Measurements from ENCODE around the gene ICAM4. TPM values are rescaled to one million over a fixed set of nuclear protein-coding genes. Genes with fewer than 3 reads are reported as not detected.

Gene ICAM4
- total and polyA plus RNA-seq, 2 of the 13 experiments (the other 11 are each of a cell fraction or from before 2014, with no cell fraction given): 2.9 to 4.0 TPM

DNA sequence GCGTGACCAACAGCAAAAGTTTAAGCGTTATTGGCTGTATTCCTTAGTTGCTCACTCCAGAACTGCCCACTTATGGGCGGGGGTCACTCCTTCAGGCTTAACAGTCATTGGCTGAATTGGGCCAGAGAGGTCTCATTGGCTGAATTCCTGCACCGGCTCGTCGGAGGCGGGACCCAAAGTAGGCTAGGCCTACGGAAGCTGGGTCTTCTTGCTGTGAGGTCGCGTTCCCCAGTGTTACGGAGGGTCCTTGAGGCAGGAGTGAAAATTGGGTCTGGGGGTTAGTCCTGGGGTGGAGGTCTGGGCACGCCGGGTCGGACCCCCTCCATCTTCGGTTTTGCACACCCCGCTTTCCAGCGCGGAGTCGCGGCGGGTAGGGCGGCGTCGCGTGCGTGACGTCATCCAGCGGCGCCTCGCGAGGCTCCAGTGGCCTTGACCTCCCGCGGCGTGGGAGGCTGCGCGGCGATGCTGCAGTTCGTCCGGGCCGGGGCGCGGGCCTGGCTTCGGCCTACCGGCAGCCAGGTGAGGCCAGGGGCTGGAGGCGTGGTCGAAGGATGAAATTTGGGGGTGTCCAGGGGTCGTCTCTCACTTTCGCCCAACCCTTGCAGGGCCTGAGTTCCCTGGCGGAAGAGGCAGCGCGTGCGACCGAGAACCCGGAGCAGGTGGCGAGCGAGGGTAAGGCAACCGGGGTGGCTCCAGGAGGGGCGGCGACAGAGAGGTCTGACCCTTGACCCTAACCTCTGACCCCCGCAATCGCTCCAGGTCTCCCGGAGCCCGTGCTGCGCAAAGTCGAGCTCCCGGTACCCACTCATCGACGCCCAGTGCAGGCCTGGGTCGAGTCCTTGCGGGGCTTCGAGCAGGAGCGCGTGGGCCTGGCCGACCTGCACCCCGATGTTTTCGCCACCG lies 34.7 kb upstream of the ICAM4 start, which contains the start of gene MRPL4:
TSS of gene MRPL4 (plus strand) at position 423 of the 903 bp plus-strand sequence. CDS start at position 463, 40 bp downstream.
- POLR2A ChIA-PET: interaction anchor here (0.5 to 1.6 kb wide), 14 partner anchors 9 to 151 kb away, joined by 3 to 10 read pairs (median 3); partner anchors contain the start of genes ICAM1, RAVER1 and TYK2
- Histone ChIP-seq H3K27me3 (ENCODE audit: control insufficient read depth in 1 of 2, insufficient read depth in 2 of 2, low read length in 2 of 2) (no peaks in the 10 kb centered on the region; a peak in 1 of 5 replicates), H3K9me3 (ENCODE audit: low read length) (no peaks in the 10 kb centered on the region), H3K79me2 (ENCODE audit: insufficient read depth, low read length) (peaks cover 11% of the 10 kb centered on the region), H3K4me2 (ENCODE audit: low read depth, low read length) (peak within 1 kb of the TSS; percentile 98), H3K4me1 (ENCODE audit: insufficient read depth, low read length) (peaks cover 42% of the 10 kb centered on the region), H3K27ac (ENCODE audit: extremely low read length, insufficient read depth, low read length) (peak within 1 kb of the TSS; percentile 80), H4K20me1 (ENCODE audit: insufficient read depth, low read length) (no peaks in the 10 kb centered on the region), H3K4me3 (replicated peaks in 1 of 3; ENCODE audit: insufficient read depth in 1 of 3, low read depth in 2 of 3, low read length in 3 of 3) (peak within 1 kb of the TSS; percentile 64 to 93 (median 88)), H3K36me3 (replicated peaks in 1 of 2; ENCODE audit: control insufficient read depth in 1 of 2, insufficient read depth in 2 of 2, low read length in 2 of 2) (peaks cover 4 to 23% of the 10 kb centered on the region in 2 experiments; a peak in 4 of 5 replicates), H3K9ac (ENCODE audit: insufficient read depth, low read depth, low read length) (peak within 1 kb of the TSS; percentile 85), H2AFZ (ENCODE audit: low read length) (no peak within 1 kb of the TSS)
- CTCF ChIA-PET (ENCODE audit: low intra/inter-chr PET ratio, low total read pairs): interaction anchor here (0.6 to 3.5 kb wide), 2 partner anchors 24 to 32 kb away, joined by 4 to 33 read pairs; no protein-coding TSS in a partner anchor
- intact Hi-C loops (cut with micrococcal nuclease; ENCODE audit: unreplicated experiment) (loop anchor here (2.0 to 5.0 kb wide), 2 partner anchors 57 to 320 kb away; partner anchors contain the start of gene DNMT1), in situ Hi-C loops (cut with HindIII; ENCODE audit: extremely low pct_ligation_motif_present, low pct_unique_long_range_greater_than_20kb) (no loop called here)
- TSS peak; percentile 69 for BruUV-seq (replicated peaks)
- ATAC-seq (peak; percentile 96), DNase-seq (ENCODE audit: low spot score) (peak; percentile 99), FAIRE-seq (peak; percentile 94)
- under 1% methylated on average over 19 of the region's 77 CpGs for WGBS (ENCODE audit: low lambda C conversion rate)
- TF ChIP-seq ZNF235 (CRISPR knock-in tag; IDR thresholded peaks at IDR 0.05; ENCODE audit: borderline replicate concordance) (peak; percentile 43; the same call in 1 of the 2 replicates), KMT2A (CRISPR knock-in tag; IDR thresholded peaks at IDR 0.05) (peak; percentile 98), NFKBIZ (CRISPR knock-in tag; IDR thresholded peaks at IDR 0.05) (peak; percentile 27; the same call in 1 of the 2 replicates), TGIF2 (CRISPR knock-in tag; IDR thresholded peaks at IDR 0.05) (peak; percentile 79), NFRKB (IDR thresholded peaks at IDR 0.05) (no peak), BCL6 (CRISPR knock-in tag; IDR thresholded peaks at IDR 0.05) (0 out of 2 replicates have a peak, but pooled peaks have one; percentile 38), NFE2L2 (IDR thresholded peaks at IDR 0.05; ENCODE audit: low read length) (no peak), ZNF251 (CRISPR knock-in tag; IDR thresholded peaks at IDR 0.05) (no peak), ZNF230 (CRISPR knock-in tag; IDR thresholded peaks at IDR 0.05) (no peak), ZNF782 (CRISPR knock-in tag; IDR thresholded peaks at IDR 0.05; ENCODE audit: borderline replicate concordance) (peak; percentile 71; the same call in 1 of the 2 replicates), ZKSCAN8 (CRISPR knock-in tag; IDR thresholded peaks at IDR 0.05; ENCODE audit: borderline replicate concordance) (peak; percentile 73; the same call in 1 of the 2 replicates), ZNF768 (CRISPR knock-in tag; IDR thresholded peaks at IDR 0.05) (peak; percentile 72), ZNF781 (CRISPR knock-in tag; IDR thresholded peaks at IDR 0.05; ENCODE audit: borderline replicate concordance, not compliant biosample characterization) (no peak), ZNF878 (CRISPR knock-in tag; IDR thresholded peaks at IDR 0.05) (no peak)
- TF ChIP-seq, protein P1, sequence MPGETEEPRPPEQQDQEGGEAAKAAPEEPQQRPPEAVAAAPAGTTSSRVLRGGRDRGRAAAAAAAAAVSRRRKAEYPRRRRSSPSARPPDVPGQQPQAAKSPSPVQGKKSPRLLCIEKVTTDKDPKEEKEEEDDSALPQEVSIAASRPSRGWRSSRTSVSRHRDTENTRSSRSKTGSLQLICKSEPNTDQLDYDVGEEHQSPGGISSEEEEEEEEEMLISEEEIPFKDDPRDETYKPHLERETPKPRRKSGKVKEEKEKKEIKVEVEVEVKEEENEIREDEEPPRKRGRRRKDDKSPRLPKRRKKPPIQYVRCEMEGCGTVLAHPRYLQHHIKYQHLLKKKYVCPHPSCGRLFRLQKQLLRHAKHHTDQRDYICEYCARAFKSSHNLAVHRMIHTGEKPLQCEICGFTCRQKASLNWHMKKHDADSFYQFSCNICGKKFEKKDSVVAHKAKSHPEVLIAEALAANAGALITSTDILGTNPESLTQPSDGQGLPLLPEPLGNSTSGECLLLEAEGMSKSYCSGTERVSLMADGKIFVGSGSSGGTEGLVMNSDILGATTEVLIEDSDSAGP (CRISPR knock-in tag; IDR thresholded peaks at IDR 0.05; ENCODE audit: borderline replicate concordance): peak; percentile 96
- TF ChIP-seq, protein P2, sequence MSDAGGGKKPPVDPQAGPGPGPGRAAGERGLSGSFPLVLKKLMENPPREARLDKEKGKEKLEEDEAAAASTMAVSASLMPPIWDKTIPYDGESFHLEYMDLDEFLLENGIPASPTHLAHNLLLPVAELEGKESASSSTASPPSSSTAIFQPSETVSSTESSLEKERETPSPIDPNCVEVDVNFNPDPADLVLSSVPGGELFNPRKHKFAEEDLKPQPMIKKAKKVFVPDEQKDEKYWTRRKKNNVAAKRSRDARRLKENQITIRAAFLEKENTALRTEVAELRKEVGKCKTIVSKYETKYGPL (CRISPR knock-in tag; IDR thresholded peaks at IDR 0.05): peak; percentile 59; the same call in 1 of the 2 replicates
